CD4-positive, alpha-beta T cell treated with Interleukin-10 for 1 hour (primary cell): ENCODE measurements around the gene SLC25A25.

Experiments used
- DNase-seq: peaks from one replicate; pipeline ENCODE4 v3.0.0-alpha.2; 2020

Gene SLC25A25

DNA sequence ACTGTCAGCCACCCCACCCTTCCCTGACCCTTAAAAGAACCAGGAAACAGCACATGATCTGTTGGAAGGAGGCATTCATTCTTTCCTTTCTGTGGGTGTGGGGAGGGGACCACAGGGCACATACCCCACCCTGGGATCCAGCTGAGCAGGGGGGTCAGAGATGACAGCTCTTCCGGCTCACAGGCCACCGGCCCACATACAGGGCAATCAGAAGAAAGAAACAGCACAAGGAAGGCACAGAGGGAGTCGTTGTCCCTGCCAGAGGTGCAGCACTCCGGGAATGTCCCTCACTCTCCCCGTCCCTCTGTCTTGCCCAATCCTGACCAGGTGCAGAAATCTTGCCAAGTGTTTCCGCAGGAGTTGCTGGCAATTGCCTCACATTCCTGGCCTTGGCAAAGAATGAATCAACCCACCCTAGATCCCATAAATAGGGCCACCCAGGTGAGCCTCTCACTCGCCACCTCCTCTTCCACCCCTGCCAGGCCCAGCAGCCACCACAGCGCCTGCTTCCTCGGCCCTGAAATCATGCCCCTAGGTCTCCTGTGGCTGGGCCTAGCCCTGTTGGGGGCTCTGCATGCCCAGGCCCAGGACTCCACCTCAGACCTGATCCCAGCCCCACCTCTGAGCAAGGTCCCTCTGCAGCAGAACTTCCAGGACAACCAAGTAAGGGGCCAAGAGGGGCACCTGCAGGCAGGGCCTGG lies 81.1 kb downstream of the SLC25A25 start, which contains the start of gene LCN2:
LCN2 (plus strand) TSS at position 453 of the 701 bp plus-strand sequence; CDS start at position 526, 73 bp downstream.
- no peak for DNase-seq

DNA sequence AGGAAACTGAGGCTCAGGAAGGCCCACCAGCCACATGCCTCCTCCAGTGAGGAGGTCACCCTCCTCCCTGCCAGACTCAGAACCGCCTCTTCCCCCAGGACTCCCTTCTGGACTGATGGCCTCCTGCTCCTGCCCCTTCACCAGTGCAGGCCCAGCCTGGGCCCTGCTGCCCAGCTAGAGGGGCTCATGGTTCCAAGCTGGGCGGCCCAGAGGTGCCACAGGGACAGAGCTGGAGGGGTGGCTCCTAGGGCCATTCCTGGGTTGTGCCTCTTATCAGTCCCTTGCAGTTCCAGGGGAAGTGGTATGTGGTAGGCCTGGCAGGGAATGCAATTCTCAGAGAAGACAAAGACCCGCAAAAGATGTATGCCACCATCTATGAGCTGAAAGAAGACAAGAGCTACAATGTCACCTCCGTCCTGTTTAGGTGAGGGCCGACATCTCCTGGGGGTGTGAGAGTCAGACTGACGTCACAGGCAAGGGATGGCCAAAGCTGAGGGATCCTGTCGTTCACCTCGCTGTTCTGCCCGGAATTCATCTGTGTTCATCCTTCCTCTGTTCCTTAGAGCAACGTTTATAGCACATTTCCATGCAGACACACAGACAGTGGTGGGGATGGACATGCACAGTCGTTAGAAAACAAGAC lies 82.0 kb downstream of the SLC25A25 start:
- no peak for DNase-seq

DNA sequence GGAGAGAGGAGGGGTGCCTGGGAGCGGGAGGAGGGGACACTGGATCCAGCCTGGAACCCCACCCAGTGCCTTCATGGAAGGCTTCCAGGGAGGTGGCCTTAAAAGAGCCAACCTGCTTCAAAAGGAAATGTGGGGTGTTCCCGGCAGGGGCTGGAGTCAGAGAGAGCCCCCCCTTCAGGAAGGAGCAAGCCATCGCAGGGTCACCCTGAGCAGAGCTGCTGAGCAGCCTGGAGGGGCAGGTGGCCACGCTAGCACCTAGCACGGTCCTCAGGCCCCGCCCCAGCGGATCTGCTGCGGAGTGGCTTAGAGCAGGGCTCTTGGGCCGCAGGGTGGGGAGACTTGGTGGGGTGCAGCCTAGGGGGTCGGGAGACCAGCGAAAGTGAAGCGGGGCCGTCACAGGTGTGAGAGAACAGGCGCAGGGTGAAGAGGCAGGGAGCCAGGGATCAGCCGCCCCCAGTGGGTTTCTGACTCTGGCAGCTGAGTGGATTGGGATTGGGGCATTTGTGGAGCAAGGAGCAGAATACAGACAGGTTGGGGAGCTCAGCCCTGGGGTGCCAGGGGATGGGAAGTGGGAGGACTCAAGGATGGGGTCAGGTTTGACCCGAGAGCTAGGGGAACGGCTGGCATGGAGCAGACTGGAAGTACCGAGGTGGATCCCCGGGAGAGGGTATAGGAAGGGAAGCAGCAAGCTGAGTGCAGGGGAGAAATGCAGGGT lies 82.7 kb downstream of the SLC25A25 start:
- no peak for DNase-seq

DNA sequence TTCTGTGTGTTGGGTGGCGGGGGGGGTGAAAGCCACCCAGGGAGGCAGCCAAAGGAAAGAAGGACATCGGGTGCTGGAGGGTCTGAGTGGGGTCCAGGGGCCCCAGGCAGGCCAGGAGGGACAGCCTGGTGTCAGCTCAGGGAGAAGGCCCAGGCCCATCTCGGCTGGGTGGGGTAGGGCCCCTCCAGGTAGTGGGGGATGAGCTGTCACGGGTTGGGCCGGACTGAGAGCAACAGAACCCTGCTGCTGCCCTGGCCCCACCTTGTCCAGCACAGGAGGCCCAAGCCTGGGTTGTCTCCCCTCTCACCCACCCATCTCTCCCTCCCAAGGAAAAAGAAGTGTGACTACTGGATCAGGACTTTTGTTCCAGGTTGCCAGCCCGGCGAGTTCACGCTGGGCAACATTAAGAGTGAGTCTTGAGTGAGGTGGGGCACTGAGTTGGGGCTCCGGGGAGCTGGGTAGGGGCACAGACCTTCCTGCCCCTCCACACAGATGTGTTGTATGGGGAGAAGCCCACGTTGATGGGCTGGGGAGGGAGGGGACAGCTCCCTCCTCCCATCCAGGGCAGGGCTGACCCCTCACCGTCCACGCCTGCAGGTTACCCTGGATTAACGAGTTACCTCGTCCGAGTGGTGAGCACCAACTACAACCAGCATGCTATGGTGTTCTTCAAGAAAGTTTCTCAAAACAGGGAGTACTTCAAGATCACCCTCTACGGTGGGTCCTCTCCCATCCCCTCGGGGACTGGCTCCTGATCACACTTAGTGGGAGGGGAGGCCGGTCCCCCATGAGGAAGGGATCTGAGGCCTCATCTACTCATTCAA lies 83.5 kb downstream of the SLC25A25 start:
- no peak for DNase-seq

DNA sequence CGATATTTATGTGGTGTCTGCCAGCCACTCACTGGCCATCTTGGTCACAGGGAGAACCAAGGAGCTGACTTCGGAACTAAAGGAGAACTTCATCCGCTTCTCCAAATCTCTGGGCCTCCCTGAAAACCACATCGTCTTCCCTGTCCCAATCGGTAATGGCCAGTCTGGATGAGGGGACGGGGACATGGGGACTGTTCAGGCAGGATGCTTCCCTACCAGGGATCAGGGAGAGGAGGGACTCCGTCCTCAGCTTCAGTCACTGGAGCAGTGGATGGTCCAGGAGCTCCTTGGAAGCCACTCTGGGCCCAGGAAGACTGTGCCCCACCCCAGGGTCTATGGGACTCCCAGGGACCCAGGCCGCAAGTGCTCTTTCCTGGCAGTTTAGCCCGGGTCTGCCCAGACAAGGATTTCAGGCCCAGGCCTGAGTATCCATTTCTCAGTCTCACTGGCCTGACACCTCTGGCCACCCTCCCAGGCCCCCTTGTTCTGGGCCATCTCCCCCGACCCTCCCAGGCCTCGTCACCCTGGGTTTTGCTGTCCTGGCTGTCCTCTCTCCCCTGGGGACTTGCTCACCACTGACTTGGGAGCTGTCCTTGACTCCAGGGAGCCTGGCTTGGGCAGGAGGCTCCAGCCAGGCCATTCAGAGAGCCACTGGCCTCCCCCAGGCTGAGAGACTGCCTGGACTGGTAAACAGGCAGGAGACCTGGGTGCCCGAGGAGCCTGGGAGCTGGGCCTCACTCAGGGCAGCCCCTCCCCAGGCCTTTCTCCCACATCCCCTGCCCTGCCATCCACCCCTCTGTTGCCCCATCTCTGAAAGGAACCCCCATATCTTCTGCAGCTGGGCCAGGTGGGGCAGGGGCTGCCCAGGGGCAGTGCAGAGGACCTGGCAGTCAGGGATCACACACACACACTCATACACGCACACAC lies 84.4 kb downstream of the SLC25A25 start:
- DNase-seq = no peak

DNA sequence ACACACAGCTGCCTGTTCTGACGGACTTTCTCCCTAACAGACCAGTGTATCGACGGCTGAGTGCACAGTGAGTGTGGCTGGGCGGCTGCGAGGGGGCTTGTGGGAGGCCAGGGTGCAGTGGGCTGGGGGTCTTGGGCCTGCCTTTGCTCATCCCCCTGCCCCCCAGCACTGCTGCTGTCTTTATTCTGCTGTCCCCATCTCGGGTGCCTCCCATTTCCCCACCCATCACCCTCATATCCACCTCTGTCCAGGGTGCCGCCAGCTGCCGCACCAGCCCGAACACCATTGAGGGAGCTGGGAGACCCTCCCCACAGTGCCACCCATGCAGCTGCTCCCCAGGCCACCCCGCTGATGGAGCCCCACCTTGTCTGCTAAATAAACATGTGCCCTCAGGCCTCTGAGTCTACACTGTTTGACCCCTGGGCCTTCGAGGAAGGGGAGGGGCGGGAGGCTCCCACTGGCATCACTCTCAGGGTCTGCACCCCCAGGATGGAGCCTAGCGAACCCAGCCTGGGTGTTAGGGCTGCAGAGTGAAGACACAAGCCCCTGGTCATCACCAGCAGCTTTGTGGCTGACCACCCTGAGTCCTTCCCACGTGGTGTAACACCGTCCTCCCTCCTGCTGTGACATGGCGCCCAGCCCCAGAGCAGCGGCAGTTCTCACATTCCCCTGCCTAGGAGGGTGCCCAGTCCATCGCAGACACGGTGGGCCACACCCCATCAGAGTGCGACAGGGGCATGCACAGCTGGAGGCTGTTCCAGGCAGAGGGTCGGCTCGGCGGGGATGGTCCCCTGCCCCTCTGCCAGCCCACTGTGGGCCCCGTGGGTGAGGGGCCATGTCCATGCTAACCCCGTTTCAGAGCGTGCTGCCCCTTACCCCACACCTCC lies 85.3 kb downstream of the SLC25A25 start:
- DNase-seq = no peak

DNA sequence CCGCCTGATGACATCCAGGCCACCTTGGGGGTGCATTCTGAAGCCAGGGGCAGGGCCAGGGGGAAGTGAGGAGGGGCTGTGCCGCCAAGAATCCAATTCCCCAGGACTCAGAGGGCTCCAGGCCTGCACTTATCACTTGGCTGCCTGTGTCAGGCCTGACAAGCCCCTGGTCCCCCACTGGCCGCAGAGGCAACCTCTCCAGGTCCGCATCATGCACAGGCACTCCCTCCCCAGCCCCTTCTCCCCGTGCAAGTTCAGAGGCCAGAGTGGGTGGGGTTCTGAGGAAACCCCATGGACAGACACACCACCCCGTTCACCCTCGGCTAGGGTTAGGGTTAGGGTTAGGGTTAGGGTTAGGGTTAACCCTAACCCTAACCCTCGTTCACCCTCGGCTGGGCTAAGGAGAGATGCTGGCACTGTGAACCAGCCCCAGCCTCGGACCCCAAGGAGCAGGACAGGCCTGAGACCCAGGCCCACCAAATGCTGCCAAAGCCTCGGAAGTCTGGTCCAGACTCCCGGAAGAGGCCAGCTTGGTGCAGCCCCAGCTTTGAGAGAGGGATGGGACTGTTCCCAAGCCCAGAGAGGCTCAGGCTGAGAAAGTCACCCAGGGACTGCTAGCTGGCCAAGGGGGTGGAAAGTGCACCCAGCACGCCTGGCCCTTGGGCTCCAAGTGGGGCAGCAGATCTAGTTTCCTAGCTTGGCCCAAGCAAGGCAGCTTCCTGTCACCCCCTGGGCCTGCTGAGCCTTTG lies 86.1 kb downstream of the SLC25A25 start:
- DNase-seq = no peak

DNA sequence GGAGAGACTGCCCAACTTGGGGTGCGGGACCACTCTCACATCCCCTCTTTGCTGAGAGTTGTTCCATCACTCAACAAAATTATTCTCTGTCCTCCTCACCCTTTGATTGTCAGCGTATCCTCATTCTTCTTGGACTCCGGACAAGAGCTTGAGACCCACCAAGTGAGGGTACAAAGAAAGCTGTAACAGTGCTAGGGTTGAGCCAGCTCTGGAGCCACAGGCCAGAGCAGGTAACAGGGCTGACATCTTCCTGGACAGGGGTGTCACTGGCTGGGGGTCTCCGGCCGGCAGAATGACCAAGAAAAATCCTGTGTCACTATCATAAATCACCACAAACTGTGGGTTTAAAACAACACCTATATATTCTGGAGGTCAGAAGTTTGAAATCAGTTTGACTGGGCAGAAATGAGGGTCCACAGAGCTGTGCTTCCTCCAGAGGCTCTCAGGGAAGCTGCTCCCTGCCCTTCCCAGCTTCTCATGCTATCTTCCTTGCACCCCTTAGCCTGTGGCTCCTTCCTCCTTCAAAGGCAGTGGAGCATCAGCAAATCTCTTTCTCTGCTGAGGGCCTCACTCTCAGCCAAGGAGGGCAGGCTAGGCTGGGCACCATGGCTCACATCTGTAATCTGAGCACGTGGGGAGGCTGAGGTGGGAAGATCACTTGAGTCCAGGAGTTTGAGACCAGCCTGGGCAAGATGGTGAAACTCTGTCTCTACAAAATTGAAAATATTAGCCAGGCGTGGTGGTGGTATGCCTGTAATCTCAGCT lies 87.9 kb downstream of the SLC25A25 start:
- DNase-seq = no peak
